Activated naive CD4-positive, alpha-beta T cell treated with anti-CD3 and anti-CD28 coated beads, Interleukin-2, amount 50 U/mL, for 72 hours (primary cell): ENCODE measurements around the gene TRAPPC14. TPM values are rescaled to one million over a fixed set of nuclear protein-coding genes. Genes with fewer than 3 reads are reported as not detected.
"Not testable (repeated sequence)": the region's sequence is repeated elsewhere in the genome, so short reads cannot be mapped to it uniquely, and the experiment has no call there.

Experiments
- ATAC-seq, 2 donors: fragments of 150-1000 bp; cut with Tn5 transposase; 2 replicates each; pipeline ENCODE4 v1.10.0; 2021; ENCODE audit warnings: mild to moderate bottlenecking in 2 of 2, moderate library complexity in 2 of 2
- DNase-seq, 2 donors: peaks; one replicate each; pipeline ENCODE4 v3.0.0; 2021 to 2022; ENCODE audit warnings: low spot score in 2 of 2
- H3K27ac Mint-ChIP-seq, 2 donors: one replicate each; pipeline ENCODE4 v1.8.0; 2022; ENCODE audit warnings: mild to moderate bottlenecking in 2 of 2, mixed read lengths in 2 of 2
- H3K36me3 Mint-ChIP-seq, 2 donors: one replicate each; pipeline ENCODE4 v1.8.0; 2022; ENCODE audit warnings: mixed read lengths in 2 of 2
- H3K9me3 Mint-ChIP-seq, 2 donors: one replicate each; pipeline ENCODE4 v1.8.0; 2022; ENCODE audit warnings: mixed read lengths in 2 of 2
- total RNA-seq, 2 donors: library from RNA; stranded (reverse); gene quantifications; one replicate each; pipeline ENCODE4 v1.2.3, GENCODE V29; 2022

Gene TRAPPC14
- total RNA-seq, 2 donors from 2014 or later: 17.1 to 32.8 TPM

DNA sequence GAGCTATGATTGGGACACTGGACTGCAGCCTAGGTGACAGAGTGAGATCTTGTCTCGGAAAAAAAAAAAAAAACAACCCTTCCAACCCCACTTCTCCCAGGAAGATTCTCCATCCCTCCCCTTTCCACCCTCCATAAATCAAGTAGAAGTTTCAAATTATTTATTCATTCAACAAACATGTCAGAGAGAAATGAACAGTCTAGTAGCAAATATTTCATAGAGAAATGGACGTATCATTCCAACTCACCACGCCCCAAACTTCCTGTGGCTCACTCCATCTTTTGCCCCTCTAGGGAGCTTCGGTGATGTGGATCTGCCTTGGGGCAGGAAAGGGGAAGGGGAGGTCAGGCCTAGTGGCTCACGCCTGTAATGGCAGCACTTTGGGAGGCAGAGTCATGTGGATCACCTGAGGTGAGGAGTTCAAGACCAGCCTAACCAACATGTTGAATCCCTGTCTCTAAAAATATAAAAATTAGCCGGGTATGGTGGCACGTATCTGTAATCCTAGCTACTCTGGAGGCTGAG, 638 bp upstream of the TRAPPC14 start:
- no peaks in the 10 kb centered on the region for H3K36me3 Mint-ChIP-seq
- DNase-seq: no peak
- peak overlapping the region; percentile 88 for H3K27ac Mint-ChIP-seq

GRCh38 chr7:100157334-100158228, 942 bp downstream of the TRAPPC14 start:
- DNase-seq (no peak), ATAC-seq (no peak)
- no peaks in the 10 kb centered on the region for H3K9me3 Mint-ChIP-seq
- H3K27ac Mint-ChIP-seq: peak overlapping the region; percentile 85 to 90
- H3K36me3 Mint-ChIP-seq: peaks cover 0 to 3% of the 10 kb centered on the region in 2 donors

More for the DNA sequence above, 638 bp upstream of the TRAPPC14 start:
- H3K9me3 Mint-ChIP-seq: no peaks in the 10 kb centered on the region
- ATAC-seq: no peak

- ATAC-seq (no peak), DNase-seq (no peak)
- H3K27ac Mint-ChIP-seq: peak overlapping the region; percentile 85 to 90
- H3K9me3 Mint-ChIP-seq: no peaks in the 10 kb centered on the region
- H3K36me3 Mint-ChIP-seq: peaks cover 0 to 7% of the 10 kb centered on the region in 2 donors
Measured at GRCh38 chr7:100157069-100157333, 1.5 kb downstream of the TRAPPC14 start.

DNA sequence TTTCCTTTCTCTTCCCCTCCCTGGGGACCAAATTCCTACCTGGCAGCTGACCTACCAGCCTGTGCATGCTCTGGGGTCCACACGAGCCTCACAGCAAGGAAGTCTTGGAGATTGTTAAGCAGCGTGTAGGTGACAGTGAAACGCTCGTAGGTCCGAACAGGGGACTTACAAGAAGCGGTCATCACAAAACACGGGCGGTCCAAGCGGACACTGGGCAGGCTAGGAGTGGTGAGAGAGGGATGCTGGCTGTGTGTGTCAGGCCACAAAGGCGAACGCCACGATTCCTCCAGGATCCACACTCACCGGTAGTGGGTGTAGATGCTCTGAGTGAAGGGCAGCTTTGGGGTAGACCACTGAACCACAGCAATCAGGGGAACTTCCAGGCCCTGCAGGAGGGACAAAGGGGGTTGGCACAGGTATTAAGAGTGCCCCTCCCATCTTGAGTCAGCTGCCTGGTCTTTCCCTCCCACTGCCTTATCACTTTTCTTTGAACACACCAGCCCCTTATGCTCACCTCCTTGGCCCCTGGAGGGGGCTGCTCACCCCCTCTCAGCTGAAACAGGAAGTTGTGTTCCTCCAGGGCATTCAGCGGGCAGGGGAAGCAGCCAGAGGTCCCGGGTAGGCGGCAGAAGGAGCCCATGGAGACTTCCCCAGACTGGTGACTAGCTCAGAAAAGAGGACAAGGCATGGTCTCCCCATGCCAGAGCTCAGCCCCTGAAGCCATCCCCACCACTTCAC, 2.0 kb downstream of the TRAPPC14 start:
- Mint-ChIP-seq H3K27ac (peak overlapping the region; percentile 85 to 90), H3K36me3 (peaks cover 0 to 7% of the 10 kb centered on the region in 2 donors), H3K9me3 (no peaks in the 10 kb centered on the region)
- DNase-seq (no peak), ATAC-seq (peak; percentile 9 to 18)

DNA sequence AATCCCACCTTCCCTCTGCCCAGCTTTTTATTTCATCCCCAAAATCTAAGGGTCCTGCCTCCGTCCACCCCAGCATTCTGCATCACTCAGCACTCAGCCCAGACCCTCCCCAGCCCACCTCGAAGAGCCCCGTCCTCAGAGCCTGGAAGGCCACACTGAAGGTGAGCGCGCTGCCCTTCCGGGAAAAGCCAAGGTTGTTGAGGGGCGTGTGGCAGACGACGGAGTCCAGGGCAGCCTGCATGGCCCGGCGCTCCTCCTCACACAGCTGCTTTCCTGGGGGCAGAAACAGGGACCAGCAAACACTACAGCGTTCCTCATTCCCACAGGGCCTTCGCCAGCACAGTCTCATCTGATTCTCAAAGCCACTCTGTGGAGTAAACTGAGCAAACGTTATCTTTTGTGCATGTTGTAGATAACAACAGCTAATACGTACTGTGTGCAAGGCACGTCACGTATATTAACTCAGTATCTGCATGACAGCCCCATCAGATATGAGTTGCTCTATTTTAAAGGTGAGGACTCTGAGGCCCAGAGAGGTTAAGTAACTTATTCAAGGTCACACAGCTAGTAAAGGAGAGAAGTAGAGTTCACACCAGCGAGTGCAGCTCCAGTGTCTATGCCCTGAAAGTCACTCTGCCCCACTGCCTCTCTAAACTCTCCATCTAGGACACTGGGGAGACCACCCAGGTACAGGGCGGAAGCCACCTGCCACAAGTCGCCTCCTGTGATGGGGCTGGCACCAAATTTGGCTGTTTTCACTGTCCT, 2.8 kb downstream of the TRAPPC14 start:
- ATAC-seq (no peak), DNase-seq (no peak)
- Mint-ChIP-seq H3K27ac (peak overlapping the region; percentile 60 to 90), H3K36me3 (peaks cover 0 to 7% of the 10 kb centered on the region in 2 donors), H3K9me3 (no peaks in the 10 kb centered on the region)

DNA sequence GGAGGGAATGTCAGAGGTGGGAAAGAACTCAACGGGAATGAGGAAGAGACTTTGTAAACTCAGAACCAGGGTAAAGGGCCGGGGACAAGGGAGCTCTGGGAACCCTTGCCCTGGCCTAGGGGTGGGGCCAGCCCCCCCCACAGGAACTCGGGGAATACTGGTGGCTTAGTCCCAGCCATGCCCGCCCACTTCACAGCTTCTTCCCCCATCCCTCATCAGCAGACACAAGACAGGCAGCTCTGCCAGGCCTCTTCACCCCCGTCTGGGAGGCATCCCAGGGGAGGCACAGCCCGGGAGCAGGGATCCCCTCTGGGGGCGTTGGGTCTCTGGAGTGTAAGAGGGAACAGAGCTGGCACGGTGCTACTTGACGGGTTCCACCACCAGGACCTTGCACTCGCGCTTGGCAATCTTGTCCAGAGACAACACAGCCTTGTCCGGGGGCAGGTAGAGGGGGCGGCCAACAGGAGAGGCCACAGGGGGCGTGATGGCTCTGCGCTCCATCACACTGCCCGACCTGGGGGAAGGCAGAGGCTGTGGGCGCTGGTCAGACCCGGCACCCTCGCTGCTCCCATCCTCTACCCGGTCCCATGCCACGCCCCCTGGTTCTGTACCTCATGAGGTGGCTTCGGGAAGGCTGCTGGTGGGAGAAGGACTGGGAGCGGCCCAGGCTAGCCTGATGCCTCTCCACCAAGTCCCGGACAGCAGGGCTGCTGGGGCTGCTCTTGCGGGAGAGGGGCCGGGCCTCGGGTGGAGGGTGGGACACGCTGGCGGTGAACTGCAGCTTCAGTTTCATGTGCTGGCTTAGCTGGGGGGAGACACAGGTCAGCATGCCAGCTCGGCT, 3.7 kb downstream of the TRAPPC14 start:
- H3K36me3 Mint-ChIP-seq: peaks cover 7 to 15% of the 10 kb centered on the region in 2 donors
- DNase-seq (no peak), ATAC-seq (no peak)
- peak overlapping the region in 1 of 2 donors; percentile 90 for H3K27ac Mint-ChIP-seq
- no peaks in the 10 kb centered on the region for H3K9me3 Mint-ChIP-seq

GRCh38 chr7:100153708-100154535, 4.6 kb downstream of the TRAPPC14 start:
- Mint-ChIP-seq H3K36me3 (peaks cover 17% of the 10 kb centered on the region in 2 donors), H3K9me3 (no peaks in the 10 kb centered on the region), H3K27ac (peak overlapping the region; percentile 39 to 44)
- ATAC-seq: no peak
- no peak for DNase-seq

- no peak for ATAC-seq
- no peak for DNase-seq
- Mint-ChIP-seq H3K9me3 (no peaks in the 10 kb centered on the region), H3K36me3 (peaks cover 21 to 24% of the 10 kb centered on the region in 2 donors), H3K27ac (peak overlapping the region; percentile 39 to 44)
Measured at GRCh38 chr7:100152937-100153666, 5.4 kb downstream of the TRAPPC14 start.

DNA sequence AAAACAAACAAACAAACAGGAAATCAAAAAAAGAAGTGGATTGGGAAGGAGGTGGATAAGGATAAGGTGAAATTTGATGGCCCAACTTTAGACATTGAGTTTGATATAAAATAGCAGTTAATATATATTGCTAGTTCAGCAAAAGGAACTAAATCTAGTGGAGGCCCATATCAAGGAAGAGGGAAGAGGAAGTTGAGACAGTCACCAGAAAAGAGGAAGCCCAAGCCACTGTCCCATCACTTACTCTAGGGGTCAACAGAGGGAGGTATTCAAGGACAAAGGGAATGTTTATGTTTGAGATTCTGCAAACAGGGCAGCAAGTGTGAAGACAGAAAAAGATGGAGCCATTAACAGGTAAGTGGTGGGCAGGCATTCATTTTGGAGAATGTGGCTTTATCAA, 6.1 kb downstream of the TRAPPC14 start:
- peaks cover 21 to 24% of the 10 kb centered on the region in 2 donors for H3K36me3 Mint-ChIP-seq
- DNase-seq: no peak
- ATAC-seq: no peak
- H3K27ac Mint-ChIP-seq: peak overlapping the region; percentile 44 to 50
- no peaks in the 10 kb centered on the region for H3K9me3 Mint-ChIP-seq

DNA sequence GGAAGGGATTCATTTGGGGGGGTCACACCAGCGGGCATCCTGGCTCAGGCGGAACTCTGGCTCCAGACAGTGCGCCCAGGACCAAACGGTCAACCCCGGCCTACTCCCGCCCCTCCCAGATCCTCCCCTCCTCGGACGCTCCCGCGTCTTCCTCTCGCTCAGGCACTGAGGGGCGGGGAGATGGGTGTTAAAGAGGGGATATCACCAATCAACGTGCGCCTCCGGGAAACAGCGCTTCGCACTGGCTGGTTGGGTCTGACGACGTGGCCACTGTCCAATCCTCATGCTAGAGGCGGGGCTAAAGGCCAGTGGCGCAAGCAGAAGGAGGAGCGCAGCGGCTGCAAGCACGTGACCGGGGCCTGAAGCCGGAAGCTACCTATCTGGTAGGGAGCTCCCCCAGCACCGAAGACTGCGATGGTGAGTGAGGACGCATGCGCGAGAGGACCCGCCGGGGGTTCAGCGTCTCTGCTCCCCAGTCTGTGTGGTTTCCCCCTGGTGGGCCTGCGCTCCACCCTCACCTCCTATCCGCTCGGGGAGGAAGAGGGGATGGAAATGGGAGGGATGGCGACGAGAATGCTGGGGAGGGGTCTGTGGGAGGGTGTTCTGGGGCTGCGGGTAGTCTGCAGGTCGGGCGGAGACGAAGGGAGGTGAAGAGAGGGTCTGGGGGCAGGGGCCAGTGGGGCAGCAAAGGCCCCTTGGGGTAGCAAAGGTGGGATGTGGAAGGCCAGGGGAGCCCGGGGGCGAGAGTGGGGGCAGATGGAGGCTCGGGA, 9.8 kb downstream of the TRAPPC14 start, which contains the start of gene LAMTOR4:
TSS of gene LAMTOR4 (plus strand) at position 360 of the 770 bp plus-strand sequence. CDS start at position 415, 55 bp downstream.
- DNase-seq (peak; percentile 96 to 99), ATAC-seq (peak; percentile 97 to 98)
- H3K36me3 Mint-ChIP-seq: peaks cover 21 to 24% of the 10 kb centered on the region in 2 donors
- H3K9me3 Mint-ChIP-seq: no peaks in the 10 kb centered on the region
- H3K27ac Mint-ChIP-seq: peak within 1 kb of the TSS; percentile 80 to 98

DNA sequence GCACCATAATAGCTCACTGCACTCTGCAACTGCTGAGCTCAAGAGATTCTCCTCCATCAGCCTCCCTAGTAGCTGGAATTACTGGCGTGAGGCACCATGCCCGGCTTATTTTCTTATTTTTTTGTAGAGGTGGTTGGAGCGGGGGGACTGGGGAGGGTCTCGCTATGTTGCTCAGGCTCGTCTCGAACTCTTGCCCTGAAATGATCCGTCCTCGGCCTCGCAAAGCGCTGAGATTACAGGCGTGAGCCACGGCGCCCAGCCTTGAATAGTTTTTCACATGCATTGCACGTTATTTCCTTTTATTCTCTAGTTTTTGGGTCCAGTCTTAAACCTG, 10.3 kb downstream of the TRAPPC14 start:
- Mint-ChIP-seq H3K9me3 (no peaks in the 10 kb centered on the region), H3K27ac (peak overlapping the region; percentile 80 to 98), H3K36me3 (peaks cover 21 to 24% of the 10 kb centered on the region in 2 donors)
- DNase-seq (no peak), ATAC-seq (no peak)

GRCh38 chr7:100147278-100147677, 11.2 kb downstream of the TRAPPC14 start:
- ATAC-seq: no peak
- Mint-ChIP-seq H3K27ac (no peak overlapping the region), H3K36me3 (peaks cover 15 to 24% of the 10 kb centered on the region in 2 donors), H3K9me3 (no peaks in the 10 kb centered on the region)
- DNase-seq: no peak

GRCh38 chr7:100146350-100146749, 12.2 kb downstream of the TRAPPC14 start:
- H3K27ac Mint-ChIP-seq, H3K9me3 Mint-ChIP-seq, ATAC-seq: not testable (repeated sequence)

GRCh38 chr7:100142461-100142860, 16.1 kb downstream of the TRAPPC14 start:
- ATAC-seq (no peak), DNase-seq (no peak)
- H3K27ac Mint-ChIP-seq: no peak overlapping the region
- no peaks in the 10 kb centered on the region for H3K9me3 Mint-ChIP-seq
- H3K36me3 Mint-ChIP-seq: peaks cover 0 to 4% of the 10 kb centered on the region in 2 donors

More at GRCh38 chr7:100146350-100146749, 12.2 kb downstream of the TRAPPC14 start:
- not testable (repeated sequence) for DNase-seq
- peaks cover 14 to 24% of the 10 kb centered on the region in 2 donors for H3K36me3 Mint-ChIP-seq
